ENCODE results near the gene TMEM120B. TPM values are rescaled to one million over a fixed set of nuclear protein-coding genes. Genes with fewer than 3 reads are reported as not detected.
A peak's percentile ranks its signal among the peaks of the same experiment; 100 is the strongest.

The TMEM120B gene
- total and polyA plus RNA-seq, 2 of the 13 experiments (the other 11 are each of a cell fraction or from before 2014, with no cell fraction given) = 7.1 to 12.9 TPM

GRCh38 chr12:121806009-121806545 is 93.5 kb downstream of the TMEM120B start (continued):
- TF ChIP-seq HBP1 (CRISPR knock-in tag; IDR thresholded peaks at IDR 0.05; ENCODE audit: low read depth) (peak; percentile 68), CBX2 (IDR thresholded peaks at IDR 0.05; ENCODE audit: low read depth, low read length) (no peak), CBX2 (CRISPR knock-in tag; IDR thresholded peaks at IDR 0.05; ENCODE audit: low read depth) (no peak), HOXD1 (CRISPR knock-in tag; IDR thresholded peaks at IDR 0.05) (no peak), KDM3A (CRISPR knock-in tag; IDR thresholded peaks at IDR 0.05; ENCODE audit: low read depth) (no peak), ZMYM3 (CRISPR knock-in tag; IDR thresholded peaks at IDR 0.05) (no peak), STAG1 (CRISPR knock-in tag; IDR thresholded peaks at IDR 0.05) (no peak), CHD4 (IDR thresholded peaks at IDR 0.05; ENCODE audit: borderline replicate concordance, low read length) (no peak), ZNF605 (CRISPR knock-in tag; IDR thresholded peaks at IDR 0.05) (0 out of 2 replicates have a peak, but pooled peaks have one; percentile 42), ZNF597 (CRISPR knock-in tag; IDR thresholded peaks at IDR 0.05) (no peak), KLF11 (CRISPR knock-in tag; IDR thresholded peaks at IDR 0.05) (no peak), MEIS1 (CRISPR knock-in tag; IDR thresholded peaks at IDR 0.05; ENCODE audit: borderline replicate concordance) (no peak), AGO1 (IDR thresholded peaks at IDR 0.05; ENCODE audit: low read depth, low read length, poor library complexity, severe bottlenecking) (no peak), HNRNPL (IDR thresholded peaks at IDR 0.05; ENCODE audit: low read depth, low read length) (no peak), SIN3B (IDR thresholded peaks at IDR 0.05; ENCODE audit: low read length) (no peak), ZNF737 (CRISPR knock-in tag; IDR thresholded peaks at IDR 0.05; ENCODE audit: borderline replicate concordance) (no peak), WIZ (CRISPR knock-in tag; IDR thresholded peaks at IDR 0.05) (no peak), GLI4 (CRISPR knock-in tag; IDR thresholded peaks at IDR 0.05; ENCODE audit: borderline replicate concordance) (no peak), ZNF7 (CRISPR knock-in tag; IDR thresholded peaks at IDR 0.05) (no peak), NAIF1 (CRISPR knock-in tag; IDR thresholded peaks at IDR 0.05; ENCODE audit: borderline replicate concordance) (no peak), LBX2 (CRISPR knock-in tag; IDR thresholded peaks at IDR 0.05; ENCODE audit: borderline replicate concordance) (no peak)
- TF ChIP-seq, protein P1, sequence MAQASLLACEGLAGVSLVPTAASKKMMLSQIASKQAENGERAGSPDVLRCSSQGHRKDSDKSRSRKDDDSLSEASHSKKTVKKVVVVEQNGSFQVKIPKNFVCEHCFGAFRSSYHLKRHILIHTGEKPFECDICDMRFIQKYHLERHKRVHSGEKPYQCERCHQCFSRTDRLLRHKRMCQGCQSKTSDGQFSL (CRISPR knock-in tag; IDR thresholded peaks at IDR 0.05) = no peak
- TF ChIP-seq, protein P2, sequence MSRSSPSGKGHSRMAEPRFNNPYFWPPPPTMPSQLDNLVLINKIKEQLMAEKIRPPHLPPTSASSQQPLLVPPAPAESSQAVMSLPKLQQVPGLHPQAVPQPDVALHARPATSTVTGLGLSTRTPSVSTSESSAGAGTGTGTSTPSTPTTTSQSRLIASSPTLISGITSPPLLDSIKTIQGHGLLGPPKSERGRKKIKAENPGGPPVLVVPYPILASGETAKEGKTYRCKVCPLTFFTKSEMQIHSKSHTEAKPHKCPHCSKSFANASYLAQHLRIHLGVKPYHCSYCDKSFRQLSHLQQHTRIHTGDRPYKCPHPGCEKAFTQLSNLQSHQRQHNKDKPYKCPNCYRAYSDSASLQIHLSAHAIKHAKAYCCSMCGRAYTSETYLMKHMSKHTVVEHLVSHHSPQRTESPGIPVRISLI (CRISPR knock-in tag; IDR thresholded peaks at IDR 0.05; ENCODE audit: borderline replicate concordance) = peak; percentile 3; the same call in 1 of the 2 replicates
- TF ChIP-seq, protein P3, sequence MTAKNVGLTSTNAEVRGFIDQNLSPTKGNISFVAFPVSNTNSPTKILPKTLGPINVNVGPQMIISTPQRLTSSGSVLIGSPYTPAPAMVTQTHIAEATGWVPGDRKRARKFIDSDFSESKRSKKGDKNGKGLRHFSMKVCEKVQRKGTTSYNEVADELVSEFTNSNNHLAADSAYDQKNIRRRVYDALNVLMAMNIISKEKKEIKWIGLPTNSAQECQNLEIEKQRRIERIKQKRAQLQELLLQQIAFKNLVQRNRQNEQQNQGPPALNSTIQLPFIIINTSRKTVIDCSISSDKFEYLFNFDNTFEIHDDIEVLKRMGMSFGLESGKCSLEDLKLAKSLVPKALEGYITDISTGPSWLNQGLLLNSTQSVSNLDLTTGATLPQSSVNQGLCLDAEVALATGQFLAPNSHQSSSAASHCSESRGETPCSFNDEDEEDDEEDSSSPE (CRISPR knock-in tag; IDR thresholded peaks at IDR 0.05) = no peak
